ENCODE results near the gene NECAP2.

Gene NECAP2

GRCh38 chr1:16410803-16411202 is 29.7 kb upstream of the NECAP2 start:
- no peaks in the 10 kb centered on the region for H3K9me3 Mint-ChIP-seq
- no peak overlapping the region for H3K4me3 Mint-ChIP-seq
- peaks cover 5% of the 10 kb centered on the region for H3K27me3 Mint-ChIP-seq
- no peaks in the 10 kb centered on the region for H3K36me3 Mint-ChIP-seq
- H3K27ac Mint-ChIP-seq: no peak overlapping the region
- ATAC-seq (ENCODE audit: low read depth): no peak
- no peaks in the 10 kb centered on the region for H3K4me1 Mint-ChIP-seq
- DNase-seq (ENCODE audit: low spot score in 2 of 2): no peak

- H3K4me1 Mint-ChIP-seq: no peaks in the 10 kb centered on the region
- H3K36me3 Mint-ChIP-seq: no peaks in the 10 kb centered on the region
- peaks cover 5% of the 10 kb centered on the region for H3K27me3 Mint-ChIP-seq
- no peak overlapping the region for H3K27ac Mint-ChIP-seq
- DNase-seq (ENCODE audit: low spot score in 2 of 2) (no peak), ATAC-seq (ENCODE audit: low read depth) (no peak)
- H3K9me3 Mint-ChIP-seq: no peaks in the 10 kb centered on the region
- no peak overlapping the region for H3K4me3 Mint-ChIP-seq
Observed at GRCh38 chr1:16413191-16413590, 27.3 kb upstream of the NECAP2 start.

GRCh38 chr1:16418823-16419425 is 21.6 kb upstream of the NECAP2 start:
- no peaks in the 10 kb centered on the region for H3K36me3 Mint-ChIP-seq
- H3K9me3 Mint-ChIP-seq: no peaks in the 10 kb centered on the region
- DNase-seq (ENCODE audit: low spot score in 2 of 2) (no peak), ATAC-seq (ENCODE audit: low read depth) (no peak)
- no peak overlapping the region for H3K4me3 Mint-ChIP-seq
- no peak overlapping the region for H3K27ac Mint-ChIP-seq
- peaks cover 17% of the 10 kb centered on the region for H3K4me1 Mint-ChIP-seq
- peaks cover 14% of the 10 kb centered on the region for H3K27me3 Mint-ChIP-seq

- Mint-ChIP-seq H3K36me3 (no peaks in the 10 kb centered on the region), H3K27ac (peak overlapping the region; percentile 60), H3K4me1 (peaks cover 17% of the 10 kb centered on the region), H3K4me3 (peak overlapping the region; percentile 74), H3K9me3 (no peaks in the 10 kb centered on the region), H3K27me3 (peaks cover 14% of the 10 kb centered on the region)
- ATAC-seq (ENCODE audit: low read depth) (peak; percentile 98), DNase-seq (ENCODE audit: low spot score in 2 of 2) (peak; percentile 39 to 42)
Observed at GRCh38 chr1:16420424-16421118, 20.0 kb upstream of the NECAP2 start.

GRCh38 chr1:16421201-16421600 is 19.3 kb upstream of the NECAP2 start:
- no peak for DNase-seq (ENCODE audit: low spot score in 2 of 2)

GRCh38 chr1:16422041-16422440 is 18.5 kb upstream of the NECAP2 start:
- Mint-ChIP-seq H3K4me3 (no peak overlapping the region), H3K4me1 (peaks cover 17% of the 10 kb centered on the region)

More at GRCh38 chr1:16421201-16421600, 19.3 kb upstream of the NECAP2 start:
- H3K36me3 Mint-ChIP-seq: no peaks in the 10 kb centered on the region
- peak overlapping the region; percentile 74 for H3K4me3 Mint-ChIP-seq
- peaks cover 17% of the 10 kb centered on the region for H3K4me1 Mint-ChIP-seq
- peak overlapping the region; percentile 60 for H3K27ac Mint-ChIP-seq
- H3K27me3 Mint-ChIP-seq: peaks cover 12% of the 10 kb centered on the region
- peak; percentile 2 for ATAC-seq (ENCODE audit: low read depth)
- no peaks in the 10 kb centered on the region for H3K9me3 Mint-ChIP-seq

GRCh38 chr1:16425125-16426025 is 15.1 kb upstream of the NECAP2 start:
- ATAC-seq (ENCODE audit: low read depth): no peak
- H3K27ac Mint-ChIP-seq: no peak overlapping the region

More at GRCh38 chr1:16422041-16422440, 18.5 kb upstream of the NECAP2 start:
- Mint-ChIP-seq H3K27me3 (peaks cover 12% of the 10 kb centered on the region), H3K27ac (no peak overlapping the region), H3K9me3 (no peaks in the 10 kb centered on the region), H3K36me3 (no peaks in the 10 kb centered on the region)
- DNase-seq (ENCODE audit: low spot score in 2 of 2): no peak
- ATAC-seq (ENCODE audit: low read depth): no peak

GRCh38 chr1:16430606-16431005 is 9.9 kb upstream of the NECAP2 start:
- H3K36me3 Mint-ChIP-seq: no peaks in the 10 kb centered on the region
- no peak overlapping the region for H3K27ac Mint-ChIP-seq
- no peaks in the 10 kb centered on the region for H3K27me3 Mint-ChIP-seq
- DNase-seq (ENCODE audit: low spot score in 2 of 2) (no peak), ATAC-seq (ENCODE audit: low read depth) (no peak)
- H3K4me3 Mint-ChIP-seq: no peak overlapping the region
- no peaks in the 10 kb centered on the region for H3K9me3 Mint-ChIP-seq
- peaks cover 13% of the 10 kb centered on the region for H3K4me1 Mint-ChIP-seq

More at GRCh38 chr1:16425125-16426025, 15.1 kb upstream of the NECAP2 start:
- H3K4me3 Mint-ChIP-seq: no peak overlapping the region
- no peaks in the 10 kb centered on the region for H3K36me3 Mint-ChIP-seq
- DNase-seq (ENCODE audit: low spot score in 2 of 2): no peak
- no peaks in the 10 kb centered on the region for H3K9me3 Mint-ChIP-seq
- H3K4me1 Mint-ChIP-seq: peaks cover 10% of the 10 kb centered on the region
- H3K27me3 Mint-ChIP-seq: peaks cover 4% of the 10 kb centered on the region

- DNase-seq (ENCODE audit: low spot score in 2 of 2) (no peak), ATAC-seq (ENCODE audit: low read depth) (peak; percentile 38)
- H3K9me3 Mint-ChIP-seq: no peaks in the 10 kb centered on the region
- H3K27me3 Mint-ChIP-seq: no peaks in the 10 kb centered on the region
- H3K4me1 Mint-ChIP-seq: peaks cover 13% of the 10 kb centered on the region
- no peaks in the 10 kb centered on the region for H3K36me3 Mint-ChIP-seq
- H3K27ac Mint-ChIP-seq: no peak overlapping the region
- H3K4me3 Mint-ChIP-seq: no peak overlapping the region
Observed at GRCh38 chr1:16433030-16433429, 7.5 kb upstream of the NECAP2 start.

- no peak overlapping the region for H3K4me3 Mint-ChIP-seq
- ATAC-seq (ENCODE audit: low read depth) (no peak), DNase-seq (ENCODE audit: low spot score in 2 of 2) (no peak)
- H3K27ac Mint-ChIP-seq: no peak overlapping the region
- H3K4me1 Mint-ChIP-seq: peaks cover 13% of the 10 kb centered on the region
- H3K36me3 Mint-ChIP-seq: no peaks in the 10 kb centered on the region
- no peaks in the 10 kb centered on the region for H3K9me3 Mint-ChIP-seq
- H3K27me3 Mint-ChIP-seq: no peaks in the 10 kb centered on the region
Observed at GRCh38 chr1:16434007-16434406, 6.5 kb upstream of the NECAP2 start.

GRCh38 chr1:16434501-16434900 is 6.0 kb upstream of the NECAP2 start:
- Mint-ChIP-seq H3K4me3 (no peak overlapping the region), H3K36me3 (no peaks in the 10 kb centered on the region)
- DNase-seq (ENCODE audit: low spot score in 2 of 2): no peak

GRCh38 chr1:16436946-16437474 is 3.5 kb upstream of the NECAP2 start, which contains the start of gene SPATA21:
Gene SPATA21 (minus strand): TSS chr1:16437424. CDS start chr1:16431371, 6,053 bp downstream.
- DNase-seq (ENCODE audit: low spot score in 2 of 2): no peak

More at GRCh38 chr1:16434501-16434900, 6.0 kb upstream of the NECAP2 start:
- ATAC-seq (ENCODE audit: low read depth): no peak
- H3K9me3 Mint-ChIP-seq: no peaks in the 10 kb centered on the region
- H3K4me1 Mint-ChIP-seq: peaks cover 13% of the 10 kb centered on the region
- no peak overlapping the region for H3K27ac Mint-ChIP-seq
- no peaks in the 10 kb centered on the region for H3K27me3 Mint-ChIP-seq

GRCh38 chr1:16438516-16438915 is 2.0 kb upstream of the NECAP2 start:
- H3K36me3 Mint-ChIP-seq: peaks cover 2% of the 10 kb centered on the region
- DNase-seq (ENCODE audit: low spot score in 2 of 2) (no peak), ATAC-seq (ENCODE audit: low read depth) (no peak)
- no peaks in the 10 kb centered on the region for H3K27me3 Mint-ChIP-seq
- no peaks in the 10 kb centered on the region for H3K9me3 Mint-ChIP-seq
- peaks cover 9% of the 10 kb centered on the region for H3K4me1 Mint-ChIP-seq
- no peak overlapping the region for H3K4me3 Mint-ChIP-seq
- H3K27ac Mint-ChIP-seq: no peak overlapping the region

More at GRCh38 chr1:16436946-16437474, 3.5 kb upstream of the NECAP2 start, which contains the start of gene SPATA21:
- no peaks in the 10 kb centered on the region for H3K9me3 Mint-ChIP-seq
- H3K27me3 Mint-ChIP-seq: no peaks in the 10 kb centered on the region
- peaks cover 20% of the 10 kb centered on the region for H3K4me1 Mint-ChIP-seq
- no peak within 1 kb of the TSS for H3K27ac Mint-ChIP-seq
- H3K36me3 Mint-ChIP-seq: no peaks in the 10 kb centered on the region
- H3K4me3 Mint-ChIP-seq: no peak within 1 kb of the TSS
- ATAC-seq (ENCODE audit: low read depth): no peak
